Measurements from ENCODE around the gene CCDC197. TPM values are rescaled to one million over a fixed set of nuclear protein-coding genes. Genes with fewer than 3 reads are reported as not detected.

Gene CCDC197
- polyA plus RNA-seq, 1 donor from 2014 or later: not detected

GRCh38 chr14:93950948-93951634, 46.0 kb upstream of the CCDC197 start:
- H2AFZ ChIP-seq (ENCODE audit: low read depth, low read length): no peak overlapping the region
- no peaks in the 10 kb centered on the region for H4K20me1 ChIP-seq (ENCODE audit: insufficient read depth)
- no peaks in the 10 kb centered on the region for H3K27me3 ChIP-seq (ENCODE audit: insufficient read depth, low read depth, low read length)
- no peak for TF ChIP-seq EP300 (conservative IDR thresholded peaks at IDR 0.05; ENCODE audit: poor library complexity, severe bottlenecking)
- no peaks in the 10 kb centered on the region for H3F3A ChIP-seq (ENCODE audit: insufficient read depth, low read length, poor library complexity, severe bottlenecking)
- no peaks in the 10 kb centered on the region for H3K36me3 ChIP-seq (ENCODE audit: insufficient read depth, low read length)
- H3K9me3 ChIP-seq (ENCODE audit: low read length): no peaks in the 10 kb centered on the region
- H3K4me3 ChIP-seq (ENCODE audit: low read length): no peak overlapping the region
- H3K9ac ChIP-seq (ENCODE audit: low read length): no peak overlapping the region
- no peak overlapping the region for H3K27ac ChIP-seq (ENCODE audit: low read length)
- H3K9me2 ChIP-seq (ENCODE audit: insufficient read depth, low read length): no peaks in the 10 kb centered on the region
- no peak overlapping the region for H3K4me2 ChIP-seq (ENCODE audit: low read length)
- no peaks in the 10 kb centered on the region for H3K79me2 ChIP-seq (replicated peaks; ENCODE audit: insufficient read depth, low read length)

- Histone ChIP-seq H3K4me3 (ENCODE audit: low read length) (no peak overlapping the region), H3K9me2 (ENCODE audit: insufficient read depth, low read length) (no peaks in the 10 kb centered on the region), H3K79me2 (replicated peaks; ENCODE audit: insufficient read depth, low read length) (no peaks in the 10 kb centered on the region), H3K4me2 (ENCODE audit: low read length) (no peak overlapping the region), H3F3A (ENCODE audit: insufficient read depth, low read length, poor library complexity, severe bottlenecking) (no peaks in the 10 kb centered on the region), H3K27me3 (ENCODE audit: insufficient read depth, low read depth, low read length) (no peaks in the 10 kb centered on the region), H3K36me3 (ENCODE audit: insufficient read depth, low read length) (no peaks in the 10 kb centered on the region), H2AFZ (ENCODE audit: low read depth, low read length) (no peak overlapping the region), H3K27ac (ENCODE audit: low read length) (no peak overlapping the region), H3K9ac (ENCODE audit: low read length) (no peak overlapping the region), H4K20me1 (ENCODE audit: insufficient read depth) (no peaks in the 10 kb centered on the region), H3K9me3 (ENCODE audit: low read length) (no peaks in the 10 kb centered on the region)
- TF ChIP-seq POLR2AphosphoS5 (IDR thresholded peaks at IDR 0.05) (no peak), TAF1 (IDR thresholded peaks at IDR 0.05; ENCODE audit: low read depth) (no peak), CTCF (IDR thresholded peaks at IDR 0.05; ENCODE audit: poor library complexity, severe bottlenecking) (no peak), SMC3 (conservative IDR thresholded peaks at IDR 0.05; ENCODE audit: poor library complexity) (no peak), EZH2 (IDR thresholded peaks at IDR 0.05; ENCODE audit: borderline replicate concordance, insufficient read depth, low read length, poor library complexity, severe bottlenecking) (no peak), RAD21 (conservative IDR thresholded peaks at IDR 0.05) (no peak), REST (IDR thresholded peaks at IDR 0.05; ENCODE audit: borderline replicate concordance) (no peak), MXI1 (conservative IDR thresholded peaks at IDR 0.05; ENCODE audit: poor library complexity, severe bottlenecking) (no peak), EP300 (conservative IDR thresholded peaks at IDR 0.05; ENCODE audit: poor library complexity, severe bottlenecking) (no peak)
These were observed 45.2 kb upstream of the CCDC197 start for GRCh38 chr14:93951635-93952540.

Data from neural cell (in vitro differentiated cells).